Stimulated activated memory B cell treated with anti-CD40 and anti-IgM and Interleukin-4, amounts not matched to agents 10 μg/mL and 1 μg/mL and 100 μg/mL, for 72 hours (primary cell): ENCODE data around the gene KRTAP5-7.
"Not testable (repeated sequence)": the region's sequence is repeated elsewhere in the genome, so short reads cannot be mapped to it uniquely, and the experiment has no call there.

Experiments
- ATAC-seq: fragments of 150-1000 bp; cut with Tn5 transposase; 2 replicates; pipeline ENCODE4 v1.10.0; 2021
- H3K27ac Mint-ChIP-seq: one replicate; pipeline ENCODE4 v1.8.0; 2022; ENCODE audit warnings: mild to moderate bottlenecking, mixed read lengths
- H3K27me3 Mint-ChIP-seq: one replicate; pipeline ENCODE4 v1.8.0; 2022; ENCODE audit warnings: mixed read lengths
- H3K36me3 Mint-ChIP-seq: one replicate; pipeline ENCODE4 v1.8.0; 2022; ENCODE audit warnings: mixed read lengths
- H3K4me1 Mint-ChIP-seq: one replicate; pipeline ENCODE4 v1.8.0; 2022; ENCODE audit warnings: mixed read lengths
- H3K4me3 Mint-ChIP-seq: one replicate; pipeline ENCODE4 v1.8.0; 2022; ENCODE audit warnings: mild to moderate bottlenecking, moderate library complexity, mixed read lengths
- H3K9me3 Mint-ChIP-seq: one replicate; pipeline ENCODE4 v1.8.0; 2022; ENCODE audit warnings: mixed read lengths

Gene KRTAP5-7

DNA sequence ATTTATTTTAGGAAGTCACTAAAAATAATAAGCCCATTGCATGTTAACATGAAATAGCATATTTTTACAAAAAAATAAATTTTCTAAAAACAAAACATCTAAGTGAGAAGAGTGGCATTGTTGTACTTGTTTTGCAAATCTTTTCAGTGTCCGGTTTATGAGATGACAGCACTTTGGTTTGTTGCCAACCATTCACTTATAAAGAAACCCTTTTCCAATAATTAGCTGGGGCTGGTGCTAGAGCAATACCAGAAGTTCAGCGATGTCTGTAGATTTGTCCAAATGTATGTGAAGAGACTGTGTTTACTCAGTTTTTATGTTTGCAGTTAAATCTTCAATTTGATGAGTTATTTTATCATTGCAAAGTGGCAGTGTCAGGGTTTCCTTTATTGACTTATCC, 22.1 kb upstream of the KRTAP5-7 start:
- Mint-ChIP-seq H3K27ac (no peak overlapping the region), H3K9me3 (peaks cover 28% of the 10 kb centered on the region), H3K4me1 (no peaks in the 10 kb centered on the region), H3K27me3 (no peaks in the 10 kb centered on the region), H3K4me3 (no peak overlapping the region), H3K36me3 (peaks cover 90% of the 10 kb centered on the region)
- ATAC-seq = no peak

DNA sequence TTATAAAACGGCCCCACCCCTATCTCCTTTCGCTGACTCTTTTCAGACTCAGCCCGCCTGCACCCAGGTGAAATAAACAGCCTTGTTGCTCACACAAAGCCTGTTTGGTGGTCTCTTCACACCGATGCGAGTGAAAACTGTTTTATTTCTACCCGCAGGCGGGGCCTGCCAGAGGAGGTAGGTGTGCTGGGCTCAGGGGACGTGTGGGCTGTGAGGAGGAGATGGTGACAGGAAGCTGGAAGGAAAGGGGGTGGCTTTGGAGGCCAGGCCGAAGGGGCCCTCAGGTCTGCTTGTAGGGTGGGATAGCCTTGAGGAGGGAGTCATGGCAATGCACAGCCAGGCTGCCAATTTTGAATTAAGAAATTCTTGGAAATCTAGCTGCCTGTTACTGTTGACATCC, 21.3 kb upstream of the KRTAP5-7 start:
- ATAC-seq = no peak
- Mint-ChIP-seq H3K4me1 (no peaks in the 10 kb centered on the region), H3K36me3 (peaks cover 83% of the 10 kb centered on the region), H3K9me3 (peaks cover 29% of the 10 kb centered on the region), H3K27me3 (no peaks in the 10 kb centered on the region), H3K4me3 (no peak overlapping the region), H3K27ac (no peak overlapping the region)

DNA sequence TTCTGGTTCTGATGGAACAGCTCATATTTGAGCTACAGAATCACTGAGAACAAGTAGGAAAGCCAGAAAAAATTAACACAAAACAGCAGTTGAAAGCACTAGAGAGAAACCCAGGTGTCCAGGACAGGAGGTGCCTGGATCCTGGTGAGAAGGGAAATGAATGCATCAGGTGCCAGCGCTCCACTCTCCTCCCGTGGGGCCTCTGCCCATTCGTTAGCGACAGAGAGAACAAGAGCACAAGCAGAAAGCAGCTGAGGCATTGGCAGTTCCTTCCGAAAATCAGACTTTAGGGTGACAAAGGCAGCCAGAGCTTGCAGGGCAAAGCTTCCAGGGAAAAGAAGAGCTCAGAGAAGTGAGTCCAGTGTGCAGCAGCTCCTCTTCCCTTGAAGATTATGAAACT, 20.0 kb upstream of the KRTAP5-7 start:
- Mint-ChIP-seq H3K9me3 (peaks cover 33% of the 10 kb centered on the region), H3K36me3 (peaks cover 69% of the 10 kb centered on the region), H3K27ac (no peak overlapping the region), H3K4me3 (no peak overlapping the region), H3K4me1 (no peaks in the 10 kb centered on the region), H3K27me3 (no peaks in the 10 kb centered on the region)
- no peak for ATAC-seq

DNA sequence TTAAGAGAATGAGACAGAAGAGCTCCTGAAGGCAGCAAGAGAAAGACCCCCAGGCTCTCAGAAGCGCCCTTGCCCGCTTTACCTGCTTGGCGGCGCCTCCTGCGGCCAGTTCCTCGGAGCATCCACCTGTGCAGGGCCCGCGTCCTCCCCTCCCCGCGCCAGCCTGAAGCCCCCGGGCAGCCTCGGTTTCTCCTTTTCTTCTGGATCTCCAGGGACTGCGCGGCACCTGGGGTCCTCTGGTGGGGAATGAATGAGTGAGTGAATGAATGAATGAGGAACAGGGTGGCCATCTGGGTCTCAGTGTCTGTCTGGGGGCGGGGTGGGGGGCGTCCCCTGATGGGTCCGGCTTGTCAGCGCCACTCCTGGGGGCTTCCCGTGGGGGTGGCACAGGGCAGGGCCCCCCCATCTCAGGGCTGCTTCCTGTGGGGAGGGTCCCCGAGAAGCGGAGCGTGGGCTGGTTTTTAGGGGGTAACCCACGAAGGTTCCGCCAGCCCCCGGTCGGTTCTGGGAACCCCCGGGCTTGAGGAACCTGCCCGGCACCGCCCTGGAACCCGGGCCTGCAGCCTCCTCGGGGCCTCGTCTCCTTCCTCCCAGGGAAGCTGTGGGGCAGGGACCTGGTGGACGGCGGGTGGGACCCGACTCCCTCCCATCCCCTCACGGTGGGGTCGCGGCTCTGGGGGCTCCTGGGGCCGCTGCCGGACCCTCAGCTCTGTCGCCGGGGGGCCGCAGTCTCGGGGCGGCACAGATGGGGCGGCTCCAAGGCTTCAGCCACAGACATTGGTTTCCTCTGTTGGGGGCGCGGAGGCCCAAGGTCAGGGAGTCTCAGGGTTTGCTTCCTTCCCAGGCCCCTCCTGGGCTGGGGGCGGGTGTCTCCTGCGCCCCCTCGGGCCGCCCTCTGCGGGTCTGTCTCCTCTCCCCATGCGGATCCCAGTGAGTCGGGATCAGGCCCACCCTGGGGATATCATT, 8.3 kb upstream of the KRTAP5-7 start:
- no peaks in the 10 kb centered on the region for H3K27me3 Mint-ChIP-seq
- no peak overlapping the region for H3K4me3 Mint-ChIP-seq
- H3K27ac Mint-ChIP-seq = no peak overlapping the region
- H3K36me3 Mint-ChIP-seq = peaks cover 8% of the 10 kb centered on the region
- no peaks in the 10 kb centered on the region for H3K4me1 Mint-ChIP-seq
- peaks cover 11% of the 10 kb centered on the region for H3K9me3 Mint-ChIP-seq
- ATAC-seq = peak; percentile 48

DNA sequence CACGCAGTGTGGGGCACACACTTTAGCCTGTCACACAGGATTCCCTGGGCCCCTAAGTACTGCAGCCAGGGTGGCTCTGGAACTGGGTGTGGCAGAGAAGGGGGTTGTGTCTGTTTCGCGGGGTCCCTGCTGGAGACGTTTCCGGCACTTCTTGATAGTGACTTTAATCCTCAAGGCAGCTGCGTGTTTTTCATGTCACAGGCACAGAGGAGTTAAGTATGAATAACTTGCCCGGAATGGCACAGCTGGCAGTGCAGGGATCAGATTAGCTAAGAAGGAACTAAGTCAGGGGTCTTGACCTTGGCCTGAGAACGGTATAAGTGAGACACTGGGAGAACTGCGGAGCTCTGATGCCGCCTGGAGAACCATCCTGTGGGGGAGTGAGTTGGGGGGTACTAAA, 7.5 kb upstream of the KRTAP5-7 start:
- Mint-ChIP-seq H3K27ac (no peak overlapping the region), H3K27me3 (no peaks in the 10 kb centered on the region), H3K4me1 (no peaks in the 10 kb centered on the region), H3K9me3 (peaks cover 11% of the 10 kb centered on the region), H3K36me3 (peaks cover 8% of the 10 kb centered on the region), H3K4me3 (no peak overlapping the region)
- no peak for ATAC-seq

DNA sequence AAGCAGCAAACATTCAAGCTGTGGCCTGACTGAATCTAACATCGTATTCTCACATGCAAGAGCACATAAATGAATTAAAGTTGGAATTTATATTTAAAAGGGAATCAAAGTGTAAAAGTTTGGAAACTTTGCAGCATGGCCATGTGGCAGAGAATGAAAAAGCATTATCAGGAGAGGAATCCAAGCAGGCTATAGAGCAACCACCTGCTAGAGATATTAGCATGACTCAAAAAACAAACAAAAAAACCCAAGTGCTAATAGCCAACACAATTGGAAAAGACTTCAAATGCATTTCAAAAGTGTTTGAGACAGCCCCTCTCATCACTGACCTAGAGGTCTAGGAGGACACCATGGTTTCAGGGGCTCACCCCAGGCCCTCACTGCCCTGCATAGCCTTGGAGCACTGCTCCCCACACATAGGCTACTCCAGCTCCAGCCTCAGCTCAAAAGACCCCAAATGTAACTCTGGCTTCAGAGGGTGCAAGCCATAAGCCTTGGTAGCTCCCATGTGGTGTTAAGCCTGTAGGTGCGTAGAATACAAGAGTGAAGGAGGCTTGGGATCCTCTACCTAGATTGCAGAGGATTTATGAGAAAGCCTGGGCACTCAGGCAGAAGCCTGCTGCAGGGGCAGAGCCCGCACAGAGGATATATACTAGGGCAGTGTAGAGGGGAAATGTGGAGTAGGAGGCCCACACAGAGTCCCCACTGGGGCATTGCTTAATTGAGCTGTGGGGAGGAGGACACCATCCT, 1.7 kb upstream of the KRTAP5-7 start:
- Mint-ChIP-seq H3K9me3 (peaks cover 9% of the 10 kb centered on the region), H3K36me3 (peaks cover 8% of the 10 kb centered on the region), H3K4me3 (no peak overlapping the region), H3K27ac (no peak overlapping the region), H3K27me3 (peaks cover 13% of the 10 kb centered on the region), H3K4me1 (peaks cover 2% of the 10 kb centered on the region)
- ATAC-seq = no peak

DNA sequence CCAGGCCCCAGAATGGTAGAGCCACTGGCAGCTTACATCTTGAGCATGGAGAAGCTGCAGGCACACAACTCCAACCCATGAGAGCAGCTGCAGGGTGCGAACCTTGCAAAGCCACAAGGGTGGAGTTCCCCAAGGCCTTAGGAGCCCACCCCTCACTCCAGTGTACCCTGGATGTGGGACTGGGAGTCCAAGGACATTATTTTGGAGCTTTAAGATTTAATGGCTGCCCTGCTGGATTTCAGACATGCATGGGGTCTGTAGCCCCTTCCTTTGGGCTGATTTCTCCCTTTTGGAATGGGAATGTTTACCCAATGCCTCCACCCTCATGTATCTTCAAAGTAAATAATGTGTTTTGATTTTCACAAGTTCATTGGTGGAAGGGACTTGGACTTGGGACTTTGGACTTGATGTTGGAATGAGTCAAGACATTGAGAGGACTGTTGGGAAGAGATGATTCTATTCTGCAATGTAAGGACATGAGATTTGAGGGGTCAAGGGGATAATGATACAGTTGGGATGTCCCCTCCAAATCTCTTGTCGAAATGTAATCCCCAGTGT, 1.1 kb upstream of the KRTAP5-7 start:
- no peak overlapping the region for H3K27ac Mint-ChIP-seq
- peaks cover 6% of the 10 kb centered on the region for H3K36me3 Mint-ChIP-seq
- peaks cover 7% of the 10 kb centered on the region for H3K4me1 Mint-ChIP-seq
- H3K4me3 Mint-ChIP-seq = no peak overlapping the region
- peaks cover 6% of the 10 kb centered on the region for H3K9me3 Mint-ChIP-seq
- ATAC-seq = no peak
- H3K27me3 Mint-ChIP-seq = peaks cover 13% of the 10 kb centered on the region

DNA sequence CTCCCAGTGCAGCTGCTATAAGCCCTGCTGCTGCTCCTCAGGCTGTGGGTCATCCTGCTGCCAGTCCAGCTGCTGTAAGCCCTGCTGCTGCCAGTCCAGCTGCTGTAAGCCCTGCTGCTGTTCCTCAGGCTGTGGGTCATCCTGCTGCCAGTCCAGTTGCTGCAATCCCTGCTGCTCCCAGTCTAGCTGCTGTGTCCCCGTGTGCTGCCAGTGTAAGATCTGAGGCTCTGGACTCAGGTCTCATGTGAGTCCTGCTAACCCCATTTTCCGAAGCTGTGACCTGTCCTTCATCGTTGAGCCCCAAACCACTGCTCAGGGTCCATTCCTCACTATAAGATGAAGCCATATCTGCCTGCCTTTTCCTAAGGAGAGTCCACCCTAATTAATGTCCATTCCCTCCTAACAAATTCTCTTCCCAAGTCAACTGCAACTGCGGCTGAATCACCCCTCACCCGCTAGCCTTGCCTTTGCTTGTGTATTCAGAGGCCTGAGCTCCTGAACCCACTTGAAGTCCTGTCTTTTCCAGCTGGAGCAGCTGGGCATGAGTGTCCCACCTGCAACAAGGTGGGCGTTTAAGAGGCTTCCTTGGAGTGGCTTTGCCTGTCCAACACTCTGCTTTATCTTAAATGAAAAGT, 626 bp downstream of the KRTAP5-7 start:
- ATAC-seq = no peak
- peaks cover 13% of the 10 kb centered on the region for H3K27me3 Mint-ChIP-seq
- no peak overlapping the region for H3K4me3 Mint-ChIP-seq
- H3K27ac Mint-ChIP-seq = no peak overlapping the region
- H3K4me1 Mint-ChIP-seq = peaks cover 7% of the 10 kb centered on the region
- H3K36me3 Mint-ChIP-seq = no peaks in the 10 kb centered on the region
- H3K9me3 Mint-ChIP-seq = no peaks in the 10 kb centered on the region

DNA sequence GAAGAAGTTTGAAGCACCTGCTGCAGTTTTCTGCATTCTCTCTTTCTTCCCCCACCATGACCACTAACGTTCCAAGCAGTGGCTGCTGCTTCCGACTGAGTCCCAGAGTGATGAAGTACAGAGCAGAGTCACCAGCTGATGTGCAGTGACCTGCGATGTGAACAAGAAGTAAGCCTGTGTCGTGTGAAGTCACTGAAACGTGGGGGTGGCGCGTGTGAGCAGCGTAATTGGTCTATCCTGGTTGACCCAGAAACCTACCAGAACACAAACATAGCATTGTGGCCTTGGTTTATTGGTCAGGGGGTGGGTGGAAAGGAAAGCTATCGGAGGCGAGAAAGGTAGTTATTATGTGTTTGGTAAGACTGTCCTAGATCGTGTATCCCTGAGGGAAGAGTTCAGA, 3.5 kb downstream of the KRTAP5-7 start:
- Mint-ChIP-seq H3K4me3 (no peak overlapping the region), H3K27ac (no peak overlapping the region), H3K9me3 (no peaks in the 10 kb centered on the region), H3K36me3 (no peaks in the 10 kb centered on the region), H3K4me1 (peaks cover 7% of the 10 kb centered on the region), H3K27me3 (peaks cover 17% of the 10 kb centered on the region)
- ATAC-seq = peak; percentile 63

DNA sequence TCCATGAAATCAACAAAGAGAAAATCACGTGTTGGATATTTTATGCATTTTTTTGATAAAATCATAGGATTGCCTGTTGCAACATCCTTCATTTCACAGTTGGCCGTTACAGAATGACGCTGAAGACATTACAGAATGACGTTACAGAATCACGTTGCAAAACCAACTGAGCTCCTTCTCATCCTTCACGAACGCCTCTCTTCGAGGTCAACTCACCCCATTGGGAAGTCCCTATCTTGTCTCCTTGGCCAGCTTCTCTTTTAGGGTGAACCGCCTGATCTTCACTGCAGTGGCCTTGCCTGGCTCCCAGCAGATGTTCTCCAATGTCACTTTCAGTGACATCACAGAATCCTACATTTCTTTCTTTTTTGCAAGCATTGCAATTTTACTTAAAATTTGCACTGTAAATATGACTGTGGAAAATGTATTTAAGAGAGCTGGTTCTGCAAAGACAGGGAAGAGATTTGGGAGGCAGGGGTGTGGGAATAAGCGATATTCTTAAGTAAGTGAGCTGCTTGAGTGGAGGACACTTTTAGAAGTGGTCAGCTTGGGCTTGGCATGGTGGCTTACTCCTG, 5.1 kb downstream of the KRTAP5-7 start:
- Mint-ChIP-seq H3K36me3 (no peaks in the 10 kb centered on the region), H3K27me3 (peaks cover 31% of the 10 kb centered on the region), H3K4me1 (peaks cover 7% of the 10 kb centered on the region), H3K27ac (no peak overlapping the region), H3K4me3 (no peak overlapping the region), H3K9me3 (no peaks in the 10 kb centered on the region)
- ATAC-seq = no peak

DNA sequence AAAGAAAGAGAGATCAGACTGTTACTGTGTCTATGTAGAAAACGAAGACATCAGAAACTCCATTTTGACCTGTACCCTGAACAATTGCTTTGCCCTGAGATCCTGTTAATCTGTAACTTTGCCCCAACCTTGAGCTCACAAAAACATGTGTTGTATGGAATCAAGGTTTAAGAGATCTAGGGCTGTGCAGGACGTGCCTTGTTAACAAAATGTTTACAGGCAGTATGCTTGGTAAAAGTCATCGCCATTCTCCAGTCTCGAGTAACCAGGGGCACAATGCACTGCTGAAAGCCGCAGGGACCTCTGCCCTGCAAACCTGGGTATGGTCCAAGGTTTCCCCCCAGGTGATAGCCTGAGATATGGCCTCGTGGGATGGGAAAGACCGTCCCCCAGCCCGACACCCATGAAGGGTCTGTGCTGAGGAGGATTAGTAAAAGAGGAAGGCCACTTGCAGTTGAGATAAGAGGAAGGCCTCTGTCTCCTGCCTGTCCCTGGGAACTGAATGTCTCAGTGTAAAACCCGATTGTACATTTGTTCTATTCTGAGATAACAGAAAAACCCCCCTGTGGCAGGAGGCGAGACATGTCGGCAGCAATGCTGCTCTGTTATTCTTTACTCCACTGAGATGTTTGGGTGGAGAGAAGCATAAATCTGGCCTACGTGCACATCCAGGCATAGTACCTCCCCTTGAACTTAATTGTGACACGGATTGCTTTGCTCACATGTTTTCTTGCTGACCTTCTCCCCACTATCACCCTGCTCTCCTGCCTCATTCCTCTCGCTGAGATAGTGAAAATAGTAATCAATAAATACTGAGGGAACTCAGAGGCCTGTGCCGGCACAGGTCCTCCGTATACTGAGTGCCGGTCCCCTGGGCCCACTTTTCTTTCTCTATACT, 7.9 kb downstream of the KRTAP5-7 start:
- H3K4me3 Mint-ChIP-seq, H3K4me1 Mint-ChIP-seq, H3K27ac Mint-ChIP-seq, H3K36me3 Mint-ChIP-seq, H3K9me3 Mint-ChIP-seq, ATAC-seq: not testable (repeated sequence)
- H3K27me3 Mint-ChIP-seq = peaks cover 42% of the 10 kb centered on the region

DNA sequence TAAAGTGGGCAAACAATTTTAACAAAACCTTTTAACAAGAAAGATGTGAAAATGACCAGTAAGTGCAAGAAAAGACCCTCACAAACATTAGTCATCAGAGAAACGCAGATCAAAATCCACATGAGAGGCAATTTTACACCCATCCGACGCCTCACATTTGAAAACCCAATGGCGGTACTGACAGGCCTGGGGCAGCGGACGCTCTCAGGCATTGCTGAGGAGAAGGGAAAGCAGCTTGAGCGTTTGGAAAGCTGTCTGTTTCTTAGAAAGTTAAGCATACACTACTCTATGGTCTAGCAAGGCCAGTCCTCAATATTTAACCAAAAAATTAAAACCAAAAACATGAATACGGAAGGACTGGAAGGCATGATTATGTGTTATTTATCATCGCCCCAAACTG, 8.8 kb downstream of the KRTAP5-7 start:
- no peak for ATAC-seq
- H3K4me3 Mint-ChIP-seq = no peak overlapping the region
- peaks cover 3% of the 10 kb centered on the region for H3K9me3 Mint-ChIP-seq
- no peak overlapping the region for H3K27ac Mint-ChIP-seq
- H3K36me3 Mint-ChIP-seq = no peaks in the 10 kb centered on the region
- peaks cover 48% of the 10 kb centered on the region for H3K27me3 Mint-ChIP-seq
- peaks cover under 1% of the 10 kb centered on the region for H3K4me1 Mint-ChIP-seq

DNA sequence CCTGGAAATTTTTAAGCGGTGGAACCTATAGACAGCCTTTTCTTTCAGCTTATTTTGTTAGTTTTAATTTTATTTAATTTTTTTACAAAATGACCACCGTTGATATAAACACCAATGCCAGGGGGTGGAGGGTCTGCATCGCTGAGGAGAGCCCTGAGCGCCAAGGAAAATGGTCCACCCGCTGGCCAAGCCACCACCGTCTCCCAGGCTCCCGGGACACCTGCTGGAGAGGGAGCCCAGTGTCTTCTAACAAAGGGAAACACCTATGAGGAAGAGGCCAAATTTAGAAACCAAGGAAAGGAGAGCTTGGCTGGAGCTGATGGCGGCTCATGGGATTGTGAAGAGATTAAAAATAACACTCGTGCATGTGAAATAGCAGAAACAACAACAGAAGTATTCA, 10.5 kb downstream of the KRTAP5-7 start:
- peaks cover 5% of the 10 kb centered on the region for H3K36me3 Mint-ChIP-seq
- no peak overlapping the region for H3K4me3 Mint-ChIP-seq
- peaks cover 61% of the 10 kb centered on the region for H3K27me3 Mint-ChIP-seq
- peaks cover 6% of the 10 kb centered on the region for H3K9me3 Mint-ChIP-seq
- peak; percentile 31 for ATAC-seq
- no peaks in the 10 kb centered on the region for H3K4me1 Mint-ChIP-seq
- H3K27ac Mint-ChIP-seq = no peak overlapping the region

DNA sequence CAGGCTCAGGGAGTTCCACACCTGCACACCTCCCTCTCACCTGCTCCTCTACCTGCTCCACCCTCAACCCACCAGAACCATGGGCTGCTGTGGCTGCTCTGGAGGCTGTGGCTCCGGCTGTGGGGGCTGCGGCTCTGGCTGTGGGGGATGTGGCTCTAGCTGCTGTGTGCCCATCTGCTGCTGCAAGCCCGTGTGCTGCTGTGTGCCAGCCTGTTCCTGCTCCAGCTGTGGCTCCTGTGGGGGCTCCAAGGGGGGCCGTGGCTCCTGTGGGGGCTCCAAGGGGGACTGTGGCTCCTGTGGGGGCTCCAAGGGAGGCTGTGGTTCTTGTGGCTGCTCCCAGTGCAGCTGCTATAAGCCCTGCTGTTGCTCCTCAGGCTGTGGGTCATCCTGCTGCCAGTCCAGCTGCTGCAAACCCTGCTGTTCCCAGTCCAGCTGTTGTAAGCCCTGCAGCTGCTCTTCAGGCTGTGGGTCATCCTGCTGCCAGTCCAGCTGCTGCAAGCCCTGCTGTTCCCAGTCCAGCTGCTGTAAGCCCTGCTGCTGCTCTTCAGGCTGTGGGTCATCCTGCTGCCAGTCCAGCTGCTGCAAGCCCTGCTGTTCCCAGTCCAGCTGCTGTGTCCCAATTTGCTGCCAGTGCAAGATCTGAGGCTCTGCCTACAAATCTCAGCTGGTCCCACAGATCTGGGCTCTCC, 11.1 kb downstream of the KRTAP5-7 start, which contains the start of gene KRTAP5-8:
KRTAP5-8 (plus strand) TSS at position 49 of the 689 bp plus-strand sequence; CDS start at position 80, 31 bp downstream.
- H3K27me3 Mint-ChIP-seq = peaks cover 67% of the 10 kb centered on the region
- H3K4me1 Mint-ChIP-seq, H3K36me3 Mint-ChIP-seq, H3K4me3 Mint-ChIP-seq, ATAC-seq, H3K27ac Mint-ChIP-seq, H3K9me3 Mint-ChIP-seq: not testable (repeated sequence)
